Measurements from ENCODE around the gene PEAK1.
"Not testable (repeated sequence)": the region's sequence is repeated elsewhere in the genome, so short reads cannot be mapped to it uniquely, and the experiment has no call there.

PEAK1 gene

GRCh38 chr15:77209221-77209620, 210.7 kb downstream of the PEAK1 start:
- no peak for DNase-seq

DNA sequence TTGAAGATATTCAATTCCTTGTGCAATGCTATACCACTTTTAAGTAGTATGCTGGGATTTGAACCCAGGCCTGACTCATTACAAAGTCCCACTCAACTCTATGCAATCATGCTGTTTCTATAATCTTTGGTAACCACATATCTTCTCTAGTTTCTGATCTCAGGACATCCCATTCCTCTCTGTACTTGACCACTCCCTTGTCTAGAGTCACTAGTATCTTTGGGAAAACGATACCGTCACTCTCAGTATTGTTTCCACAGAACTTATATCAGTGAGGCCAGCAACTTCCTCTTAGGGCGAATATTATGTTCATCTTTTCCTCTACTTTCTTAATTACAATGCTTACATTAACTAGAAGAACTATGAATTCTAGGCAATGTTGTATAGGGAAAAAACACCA, 211.7 kb downstream of the PEAK1 start:
- no peak for DNase-seq

DNA sequence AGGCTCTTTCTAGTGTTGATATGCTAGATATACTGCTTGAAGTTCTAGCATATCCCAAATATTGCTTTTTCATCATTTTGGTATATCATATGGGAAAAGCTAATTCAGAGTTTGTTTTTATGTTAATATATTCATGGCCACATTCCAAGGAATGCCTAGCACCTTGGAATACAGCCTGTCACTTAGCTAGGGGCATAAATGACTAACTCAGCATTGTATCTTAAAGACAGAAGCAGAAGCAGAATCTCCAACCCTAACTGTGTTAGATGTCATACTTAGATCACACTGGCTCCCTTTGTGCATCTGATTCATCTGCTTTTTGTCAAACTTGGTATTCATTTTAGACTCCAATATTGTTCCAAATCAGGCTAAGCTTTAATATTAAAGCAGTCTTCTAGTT, 218.2 kb downstream of the PEAK1 start:
- DNase-seq: no peak

DNA sequence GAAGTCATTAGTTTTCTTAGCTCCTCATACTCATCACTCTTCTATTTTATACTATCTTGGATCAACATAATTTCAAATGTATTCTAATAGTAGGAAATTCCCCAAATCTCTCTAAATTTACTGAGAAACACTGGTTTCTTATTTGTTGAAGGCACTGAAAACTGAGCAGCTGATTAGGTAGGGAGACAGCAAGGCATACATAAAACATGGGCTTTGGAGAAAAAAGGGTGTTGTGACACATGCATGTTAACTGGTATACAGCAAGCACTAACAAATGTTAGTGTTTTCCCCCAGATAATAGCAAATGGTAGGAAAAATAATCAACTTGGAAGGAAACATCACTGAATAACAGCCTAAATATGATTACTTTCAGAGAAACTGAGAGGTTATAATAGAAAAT, 223.5 kb downstream of the PEAK1 start:
- DNase-seq: no peak

GRCh38 chr15:77195586-77195985, 224.3 kb downstream of the PEAK1 start:
- no peak for DNase-seq

DNA sequence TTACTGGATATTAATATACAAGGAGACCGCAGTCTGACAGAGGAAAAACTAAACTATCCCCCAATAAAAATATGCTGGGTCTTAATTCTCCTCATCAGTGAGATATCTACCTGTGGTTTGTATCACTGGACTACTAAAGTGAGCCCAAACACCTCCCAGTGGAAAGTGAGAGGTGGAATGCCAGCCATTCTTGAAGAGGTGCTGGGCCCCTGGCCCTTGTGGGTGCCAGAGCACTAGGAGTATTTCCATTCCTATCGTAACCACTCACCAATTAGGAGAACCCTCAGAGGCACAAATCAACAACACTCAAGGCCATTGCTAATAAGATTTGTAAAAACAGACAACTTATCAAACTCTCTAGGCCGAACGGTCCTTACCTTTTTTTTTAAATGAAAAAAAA, 227.5 kb downstream of the PEAK1 start:
- DNase-seq: no peak

DNA sequence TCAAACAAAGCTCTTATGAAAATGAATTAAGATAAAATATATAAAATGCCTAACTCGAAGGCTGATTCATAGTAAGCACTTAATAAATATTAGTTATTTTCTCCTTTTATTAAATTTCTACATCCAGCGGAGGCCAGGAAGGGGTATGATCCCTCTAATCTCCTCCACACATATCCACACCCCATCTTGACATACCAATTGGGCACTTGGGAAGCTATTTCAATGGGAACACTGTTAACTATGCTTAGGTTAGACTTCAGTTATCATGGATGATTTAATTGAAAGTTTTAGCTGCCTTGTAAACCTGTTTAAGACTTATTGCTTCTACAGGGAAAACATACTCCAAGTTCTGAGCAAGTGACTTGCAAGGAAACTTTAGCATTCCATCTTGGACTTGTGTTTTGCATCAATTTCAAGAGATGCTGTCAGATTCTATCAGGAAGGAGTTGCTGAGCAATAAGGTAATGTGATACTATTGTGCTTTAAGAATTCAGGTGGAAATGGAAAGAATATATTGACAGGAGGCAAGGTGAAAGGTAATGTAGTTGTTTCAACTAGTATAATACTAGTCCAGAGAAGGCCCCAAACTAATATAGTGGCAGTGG, 228.6 kb downstream of the PEAK1 start:
- DNase-seq: no peak

- DNase-seq: no peak
Measured at GRCh38 chr15:77187751-77188464, 232.0 kb downstream of the PEAK1 start.

GRCh38 chr15:77186594-77187011, 233.3 kb downstream of the PEAK1 start:
- DNase-seq: no peak

DNA sequence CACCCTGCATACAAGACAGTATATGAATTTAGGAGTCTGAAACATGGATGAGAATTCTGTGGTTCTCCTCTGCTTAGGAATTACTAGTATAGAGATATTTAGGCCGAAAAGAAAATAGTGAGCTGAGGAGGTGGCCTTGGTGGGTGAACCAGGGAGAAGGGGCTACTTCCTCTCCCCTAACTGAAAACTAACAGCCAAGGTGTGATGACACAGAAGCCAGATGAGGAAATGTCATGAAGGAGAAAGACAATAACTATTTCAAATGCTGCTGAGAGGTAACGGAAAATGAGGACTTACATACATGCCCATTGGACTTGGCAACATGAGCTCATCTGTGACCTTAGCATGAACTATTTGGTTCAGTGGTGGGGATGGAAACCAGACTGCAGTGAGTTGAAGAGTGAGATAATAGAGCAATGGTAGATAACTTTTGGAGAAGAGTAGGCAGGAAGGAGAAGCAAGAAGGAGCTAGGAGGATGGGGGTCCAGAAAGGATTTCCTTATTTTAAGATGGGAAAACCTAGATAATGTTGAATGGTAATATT, 234.6 kb downstream of the PEAK1 start:
- DNase-seq: no peak

GRCh38 chr15:77184352-77184751, 235.6 kb downstream of the PEAK1 start:
- not testable (repeated sequence) for DNase-seq

GRCh38 chr15:77183066-77183465, 236.8 kb downstream of the PEAK1 start:
- DNase-seq: no peak

DNA sequence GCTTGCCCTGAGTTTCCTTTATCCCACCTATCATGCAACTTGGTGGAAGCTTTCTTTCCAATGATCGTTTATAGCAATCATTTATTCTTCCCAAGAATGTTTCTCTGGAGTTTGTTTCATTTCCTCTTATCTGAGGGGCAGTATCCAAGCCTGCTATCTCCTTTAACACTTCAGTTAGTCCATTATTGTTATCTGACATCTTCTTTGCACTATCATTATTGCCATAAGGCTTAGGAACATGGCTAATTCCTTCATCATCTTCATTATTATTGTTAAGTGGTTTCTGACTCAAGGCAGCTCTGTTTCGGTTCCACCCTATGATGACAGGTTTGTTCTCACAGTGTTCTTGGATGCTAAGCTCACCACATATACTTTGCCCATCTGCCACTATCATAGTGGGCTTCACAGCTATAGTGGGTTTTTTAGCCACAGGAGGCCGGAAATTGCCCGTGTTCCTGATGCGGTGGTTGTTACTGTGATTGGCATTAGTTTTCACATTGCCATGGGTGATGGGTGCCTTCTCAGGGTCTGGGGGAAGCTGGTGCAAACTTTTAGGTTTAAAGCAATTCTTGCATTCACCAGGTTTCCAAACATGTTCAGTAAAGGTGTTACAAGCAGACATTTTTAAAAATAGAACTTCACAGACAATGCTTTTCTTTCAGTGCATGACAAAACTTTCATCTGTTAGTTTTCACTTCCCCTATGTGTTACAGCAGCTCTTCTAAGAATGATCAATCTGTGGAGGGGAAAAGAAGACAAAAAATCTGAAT, 238.4 kb downstream of the PEAK1 start:
- no peak for DNase-seq

DNA sequence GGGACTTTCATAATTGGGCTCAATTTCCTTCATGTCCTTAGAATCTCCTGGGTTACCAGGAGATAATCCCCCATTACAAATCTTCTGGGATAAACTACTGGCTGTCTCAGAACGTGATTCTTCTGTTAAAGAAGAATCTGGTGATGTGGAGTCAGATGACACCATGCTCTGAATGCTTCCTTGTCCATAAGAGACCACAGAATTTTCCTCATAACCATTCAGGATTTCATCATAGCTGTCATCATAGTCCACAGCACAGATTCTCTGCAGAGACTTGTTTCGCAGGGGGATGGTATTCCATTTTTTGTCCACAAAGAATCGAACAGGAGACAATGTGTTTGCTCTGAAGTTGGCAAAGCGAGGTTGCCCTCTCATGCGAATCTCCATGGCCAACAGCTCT, 239.1 kb downstream of the PEAK1 start:
- no peak for DNase-seq

- no peak for DNase-seq
Measured at GRCh38 chr15:77180270-77180669, 239.6 kb downstream of the PEAK1 start.

- DNase-seq: no peak
Measured at GRCh38 chr15:77179541-77179998, 240.3 kb downstream of the PEAK1 start.

DNA sequence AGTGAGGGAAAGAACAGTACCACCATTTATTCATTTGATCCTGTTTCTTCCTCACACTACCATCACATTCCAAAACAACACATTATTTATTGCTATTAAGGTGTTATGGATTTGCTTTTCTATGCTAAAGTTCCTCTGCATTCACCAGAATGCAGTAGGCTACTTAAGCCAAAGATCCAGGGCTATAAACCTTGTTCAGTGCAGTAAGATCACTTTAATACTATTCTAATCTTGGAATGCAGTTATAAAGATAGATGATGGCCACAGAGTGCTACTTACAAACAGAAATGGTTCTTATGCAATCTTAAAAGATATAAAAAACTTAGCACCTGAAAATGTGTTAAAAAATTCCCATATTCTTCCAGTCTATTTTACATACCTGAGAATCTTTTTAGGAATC, 241.5 kb downstream of the PEAK1 start:
- DNase-seq: no peak

GRCh38 chr15:77176148-77176547, 243.8 kb downstream of the PEAK1 start:
- DNase-seq: not testable (repeated sequence)

- DNase-seq: no peak
Measured at GRCh38 chr15:77173487-77173886, 246.4 kb downstream of the PEAK1 start.

- no peak for DNase-seq
Measured at GRCh38 chr15:77171221-77171967, 248.5 kb downstream of the PEAK1 start.

- no peak for DNase-seq
Measured at GRCh38 chr15:77168616-77169015, 251.3 kb downstream of the PEAK1 start.

DNA sequence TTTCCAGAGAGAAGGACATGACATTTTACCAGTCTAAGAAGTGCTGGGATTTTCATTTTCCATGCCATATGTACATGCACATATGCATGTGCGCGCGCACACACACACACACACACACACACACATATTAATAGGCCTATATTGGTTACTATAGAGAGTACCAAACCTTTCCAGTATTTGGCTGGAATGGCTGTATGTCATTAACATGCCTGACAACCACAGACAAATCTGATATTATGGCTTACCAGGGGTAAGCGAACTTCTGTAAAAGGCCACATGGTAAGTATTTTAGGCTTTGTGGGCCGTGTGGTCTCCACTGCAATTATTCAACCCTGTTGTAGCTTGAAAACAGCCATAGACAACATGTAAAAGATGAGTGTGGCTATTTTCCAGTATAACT, 251.8 kb downstream of the PEAK1 start:
- no peak for DNase-seq

DNA sequence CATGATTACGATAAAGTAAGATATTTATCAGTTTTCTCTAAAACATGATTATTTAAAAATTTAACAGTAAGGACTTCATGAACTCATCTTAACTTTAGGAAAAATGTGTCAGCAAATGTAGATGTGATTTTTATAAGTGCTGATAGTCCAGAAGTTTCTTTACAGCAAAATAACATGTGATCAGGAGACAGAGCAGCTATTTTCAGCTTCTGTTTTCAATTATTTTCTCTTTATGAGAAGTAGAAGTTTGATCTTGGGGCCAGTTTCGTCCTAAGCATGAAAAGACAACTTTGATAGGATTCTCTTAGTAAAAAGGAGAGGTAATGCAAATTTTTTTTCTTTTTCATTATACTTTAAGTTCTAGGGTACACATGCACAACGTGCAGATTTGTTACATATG, 252.5 kb downstream of the PEAK1 start:
- no peak for DNase-seq
